H1 (cell line): ENCODE data around the gene DPYSL4. TPM values are rescaled to one million over a fixed set of nuclear protein-coding genes. Genes with fewer than 3 reads are reported as not detected.
A peak's percentile ranks its signal among the peaks of the same experiment; 100 is the strongest.

Experiments used
- CTCF ChIA-PET: fragments of 300-600 bp; sonication (Branson Sonifier 250); formaldehyde crosslinking; loops from one replicate; lab custom pipeline; 2021; ENCODE audit not compliant: partially characterized antibody; lab: Charles Lee
- POLR2A ChIA-PET: fragments of 300-600 bp; sonication (Branson Sonifier 250); formaldehyde crosslinking; loops from one replicate; lab custom pipeline; 2021; ENCODE audit warnings: inconsistent platforms; ENCODE audit not compliant: partially characterized antibody; lab: Charles Lee
- DNase-seq, 2 experiments: peaks; one replicate each; pipeline versions ENCODE4 v3.0.0 to v3.0.0-alpha.2; 2010 to 2022; ENCODE audit warnings: low spot score in 2 of 2, low read depth in 1 of 2, mixed read lengths in 1 of 2
- FAIRE-seq: peaks from 2 replicates; lab custom pipeline; 2011; peaks lifted over from hg19 to GRCh38; lab: Jason Lieb, UNC
- H2AFZ ChIP-seq: 2 replicates; pipeline ENCODE4 v1.8.1; 2012; ENCODE audit warnings: low read length, inconsistent platforms
- H2AK5ac ChIP-seq: 2 replicates; pipeline ENCODE4 v1.6.1; 2013; ENCODE audit warnings: low read depth, low read length
- H2BK120ac ChIP-seq: replicated peaks from 2 replicates; pipeline ENCODE3; 2013; ENCODE audit warnings: low read depth, low read length, inconsistent platforms
- H2BK12ac ChIP-seq: 2 replicates; pipeline ENCODE4 v1.6.1; 2013; ENCODE audit warnings: low read depth, low read length
- H2BK15ac ChIP-seq: 2 replicates; pipeline ENCODE4 v1.6.1; 2013; ENCODE audit warnings: low read length
- H2BK20ac ChIP-seq: 2 replicates; pipeline ENCODE4 v1.6.1; 2013; ENCODE audit warnings: low read length
- H2BK5ac ChIP-seq: 2 replicates; pipeline ENCODE4 v1.6.1; 2013; ENCODE audit warnings: low read depth, low read length
- H3K14ac ChIP-seq: 2 replicates; pipeline ENCODE4 v1.6.1; 2013; ENCODE audit warnings: inconsistent platforms; ENCODE audit not compliant: insufficient read length
- H3K18ac ChIP-seq: 2 replicates; pipeline ENCODE4 v1.6.1; 2013; ENCODE audit warnings: low read length; ENCODE audit errors: extremely low read depth
- H3K23ac ChIP-seq: 2 replicates; pipeline ENCODE4 v1.6.1; 2013; ENCODE audit warnings: inconsistent platforms; ENCODE audit not compliant: insufficient read length
- H3K23me2 ChIP-seq: 2 replicates; pipeline ENCODE4 v1.6.1; 2013; ENCODE audit warnings: low read depth, low read length
- H3K27ac ChIP-seq: 2 replicates; pipeline ENCODE4 v1.6.1; 2011; ENCODE audit warnings: low read depth, low read length, inconsistent platforms
- H3K27me3 ChIP-seq, 4 experiments: replicated peaks in 1 of 4; 1 replicate in 1 of 4; 2 replicates in 3 of 4; pipeline versions ENCODE4 v1.6.1 to v1.8.1; 2011 to 2013; ENCODE audit warnings: low read length in 3 of 4, mild to moderate bottlenecking in 3 of 4, inconsistent platforms in 2 of 4, mixed read lengths in 2 of 4, moderate library complexity in 1 of 4; ENCODE audit not compliant: control insufficient read depth in 3 of 4, insufficient read depth in 3 of 4; ENCODE audit errors: extremely low read depth in 1 of 4
- H3K36me3 ChIP-seq, 4 experiments: 2 replicates each; pipeline versions ENCODE4 v1.6.1 to v1.8.1; 2011 to 2013; ENCODE audit warnings: mild to moderate bottlenecking in 4 of 4, low read length in 3 of 4, moderate library complexity in 2 of 4, control low read depth in 1 of 4, inconsistent platforms in 1 of 4; ENCODE audit not compliant: insufficient read depth in 4 of 4, control insufficient read depth in 2 of 4
- H3K4ac ChIP-seq: replicated peaks from 2 replicates; pipeline ENCODE3; 2013; ENCODE audit warnings: low read length, low read depth, mixed read lengths, inconsistent platforms; ENCODE audit not compliant: insufficient read length
- H3K4me1 ChIP-seq, 4 experiments: replicated peaks in 1 of 4; 1 replicate in 1 of 4; 2 replicates in 3 of 4; pipeline versions ENCODE4 v1.6.1 to v1.8.1; 2011 to 2013; ENCODE audit warnings: low read length in 3 of 4, inconsistent platforms in 2 of 4, mixed read lengths in 1 of 4; ENCODE audit not compliant: insufficient read depth in 4 of 4, control insufficient read depth in 3 of 4
- H3K4me2 ChIP-seq, 2 experiments: 2 replicates each; pipeline versions ENCODE4 v1.6.1 to v1.8.1; 2011 to 2013; ENCODE audit warnings: low read depth in 2 of 2, low read length in 2 of 2, control low read depth in 1 of 2, inconsistent platforms in 1 of 2, mild to moderate bottlenecking in 1 of 2; ENCODE audit not compliant: insufficient read depth in 1 of 2
- H3K4me3 ChIP-seq, 4 experiments: fragments of 200-600, 300-600 bp in 1 of 4; sonication (generic), shearing (Covaris generic), sonication (Bioruptor Twin) in 1 of 4; 2 replicates each; pipeline versions ENCODE4 v1.5.1 to v1.8.1; 2011 to 2016; ENCODE audit warnings: low read length in 4 of 4, low read depth in 3 of 4, control low read depth in 2 of 4, inconsistent platforms in 2 of 4, mild to moderate bottlenecking in 2 of 4, mixed read lengths in 1 of 4, moderate library complexity in 1 of 4; ENCODE audit not compliant: insufficient read depth in 2 of 4; ENCODE audit errors: extremely low read depth in 1 of 4
- H3K56ac ChIP-seq: replicated peaks from 2 replicates; pipeline ENCODE3; 2013; ENCODE audit warnings: low read depth, mild to moderate bottlenecking, mixed read lengths, low read length, inconsistent platforms; ENCODE audit not compliant: insufficient read length
- H3K79me1 ChIP-seq: 2 replicates; pipeline ENCODE4 v1.6.1; 2013; ENCODE audit warnings: low read depth, low read length, control low read depth
- H3K79me2 ChIP-seq, 2 experiments: 2 replicates each; pipeline versions ENCODE4 v1.6.1 to v1.8.1; 2012 to 2013; ENCODE audit warnings: low read length in 2 of 2, mild to moderate bottlenecking in 2 of 2, inconsistent platforms in 1 of 2; ENCODE audit not compliant: insufficient read depth in 2 of 2, control insufficient read depth in 1 of 2
- H3K9ac ChIP-seq, 4 experiments: replicated peaks in 1 of 4; 1 replicate in 1 of 4; 2 replicates in 3 of 4; pipeline versions ENCODE4 v1.6.1 to v1.8.1; 2011 to 2013; ENCODE audit warnings: low read depth in 3 of 4, low read length in 3 of 4, control low read depth in 2 of 4, mild to moderate bottlenecking in 2 of 4, moderate library complexity in 2 of 4, inconsistent platforms in 1 of 4; ENCODE audit errors: extremely low read depth in 1 of 4
- H3K9me3 ChIP-seq, 2 experiments: 2 replicates each; pipeline versions ENCODE4 v1.6.1 to v1.8.1; 2012 to 2013; ENCODE audit warnings: mild to moderate bottlenecking in 2 of 2, moderate library complexity in 2 of 2, control low read depth in 1 of 2, inconsistent platforms in 1 of 2, low read depth in 1 of 2, low read length in 1 of 2, mixed read lengths in 1 of 2; ENCODE audit not compliant: insufficient read depth in 2 of 2
- H4K20me1 ChIP-seq, 2 experiments: replicated peaks in 1 of 2; 2 replicates each; pipeline versions ENCODE3 to v1.8.1; 2011 to 2013; ENCODE audit warnings: inconsistent platforms in 2 of 2, low read length in 2 of 2, mild to moderate bottlenecking in 1 of 2; ENCODE audit not compliant: insufficient read depth in 2 of 2, control insufficient read depth in 1 of 2
- H4K5ac ChIP-seq: 2 replicates; pipeline ENCODE4 v1.6.1; 2013; ENCODE audit warnings: low read length, low read depth, mixed read lengths, inconsistent platforms; ENCODE audit not compliant: insufficient read length
- H4K8ac ChIP-seq: 2 replicates; pipeline ENCODE4 v1.8.0; 2013; ENCODE audit warnings: mild to moderate bottlenecking, moderate library complexity, low read length, inconsistent platforms; ENCODE audit not compliant: insufficient read depth; ENCODE audit errors: extremely low read depth
- H4K91ac ChIP-seq: replicated peaks from 2 replicates; pipeline ENCODE3; 2013; ENCODE audit warnings: low read length, mixed read lengths, inconsistent platforms; ENCODE audit not compliant: insufficient read length
- ATF3 ChIP-seq: IDR thresholded peaks from 2 replicates; pipeline ENCODE4 v1.6.1; 2011; ENCODE audit warnings: low read depth, mild to moderate bottlenecking, low read length; ENCODE audit not compliant: insufficient read depth
- CEBPB ChIP-seq: IDR thresholded peaks from 2 replicates; pipeline ENCODE4 v1.6.1; 2012; ENCODE audit warnings: low read depth, low read length
- KDM1A ChIP-seq: fragments of 200-600, 300-600 bp; sonication (generic); IDR thresholded peaks from 2 replicates; pipeline ENCODE4 v1.7.1; 2016; ENCODE audit warnings: mild to moderate bottlenecking, low read length, borderline replicate concordance
- KDM5A ChIP-seq: fragments of 200-600 bp; IDR thresholded peaks from 2 replicates; pipeline ENCODE4 v1.7.1; 2012; ENCODE audit warnings: mild to moderate bottlenecking, low read length, inconsistent platforms, mixed read lengths
- MAX ChIP-seq: IDR thresholded peaks from 2 replicates; pipeline ENCODE4 v1.6.1; 2012; ENCODE audit warnings: inconsistent platforms
- NRF1 ChIP-seq: IDR thresholded peaks from 2 replicates; pipeline ENCODE4 v1.6.1; 2011; ENCODE audit warnings: mild to moderate bottlenecking, low read depth, low read length, improper control_type of control experiment
- SIN3A ChIP-seq, 2 experiments: IDR thresholded peaks in 1 of 2; conservative IDR thresholded peaks in 1 of 2; 2 replicates each; pipeline ENCODE4 v1.6.1; 2011 to 2012; ENCODE audit warnings: low read length in 2 of 2, improper control_type of control experiment in 1 of 2, low read depth in 1 of 2, mild to moderate bottlenecking in 1 of 2
- TCF12 ChIP-seq: IDR thresholded peaks from 2 replicates; pipeline ENCODE4 v1.6.1; 2011; ENCODE audit warnings: low read depth, mild to moderate bottlenecking, low read length
- WGBS, 2 experiments: shearing (Covaris generic) in 1 of 2; methylation state at CpG; one replicate each; pipeline versions ENCODE4 v1.1.6 to v1.1.7; 2013 to 2015; ENCODE audit warnings: low lambda C conversion rate in 2 of 2, mixed read lengths in 2 of 2, inconsistent platforms in 1 of 2, low coverage in 1 of 2, missing lambda C conversion rate in 1 of 2; ENCODE audit not compliant: insufficient replicate concordance in 2 of 2, insufficient coverage in 1 of 2, insufficient read length in 1 of 2; ENCODE audit errors: extremely low coverage in 1 of 2, missing lambda C conversion rate in 1 of 2; 5-methylcytosine and 5-hydroxymethylcytosine counted together
- polyA plus RNA-seq, 7 experiments: library from polyadenylated mRNA; depleted of rRNA in 3 of 7; stranded (reverse) in 5 of 7; unstranded in 2 of 7; fragments of >200 nt in 5 of 7; fragments of 200-250 nt in 2 of 7; gene quantifications; 1 replicate in 5 of 7; 2 replicates in 1 of 7; 4 replicates in 1 of 7; pipeline versions ENCODE4 v1.2.1 to v1.2.3, GENCODE V29; 2011 to 2013; ENCODE audit warnings: missing spikeins in 2 of 7, mixed read lengths in 2 of 7
- total RNA-seq: library from RNA; stranded (reverse); fragmentation: NEBNext Ultra II Directional; extraction: Animal tissue kit (Norgen Biotek cat#: 25700); gene quantifications from 2 replicates; pipeline ENCODE4 v1.2.1, GENCODE V29; 2021
- TF ChIP-seq, protein P1 (sequence below): IDR thresholded peaks from 2 replicates; pipeline ENCODE4 v1.6.1; 2012; ENCODE audit warnings: low read length, inconsistent platforms

DPYSL4 gene
- total and polyA plus RNA-seq, 2 of the 8 experiments (the other 6 are each of a cell fraction or from before 2014, with no cell fraction given): 12.9 to 15.2 TPM

GRCh38 chr10:132141526-132142395, 45.0 kb upstream of the DPYSL4 start:
- H3K4ac ChIP-seq: no peak overlapping the region
- no peak overlapping the region for H4K5ac ChIP-seq
- H3K14ac ChIP-seq: no peak overlapping the region
- H3K9me3 ChIP-seq: no peaks in the 10 kb centered on the region
- no peak overlapping the region; the same call in 1 of the 2 replicates for H3K27ac ChIP-seq
- FAIRE-seq: no peak
- no peak overlapping the region for H4K8ac ChIP-seq
- H2AFZ ChIP-seq: no peak overlapping the region
- peaks cover 0 to 9% (median 2%) of the 10 kb centered on the region in 4 experiments; a peak in 2 of 7 replicates for H3K4me1 ChIP-seq
- no peaks in the 10 kb centered on the region for H3K27me3 ChIP-seq
- H4K20me1 ChIP-seq: peaks cover 0 to 5% of the 10 kb centered on the region in 2 experiments
- no peak overlapping the region for H3K4me2 ChIP-seq
- H2BK12ac ChIP-seq: peak overlapping the region; percentile 87; the same call in 1 of the 2 replicates
- ChIA-PET POLR2A (no interaction called here), CTCF (interaction anchor here (0.6 to 6.6 kb wide), 34 partner anchors 11 to 753 kb away, joined by 3 to 59 read pairs (median 4); partner anchors contain the start of gene JAKMIP3)
- peaks cover 6% of the 10 kb centered on the region; the same call in 1 of the 2 replicates for H3K23me2 ChIP-seq
- H3K23ac ChIP-seq: no peak overlapping the region
- peak overlapping the region; percentile 74 for H4K91ac ChIP-seq
- DNase-seq: no peak
- no peak overlapping the region; the same call in 1 of the 2 replicates for H2BK5ac ChIP-seq
- no peak overlapping the region for H2BK20ac ChIP-seq
- H3K9ac ChIP-seq: no peak overlapping the region
- no peaks in the 10 kb centered on the region for H3K36me3 ChIP-seq
- no peaks in the 10 kb centered on the region for H3K79me2 ChIP-seq
- H3K18ac ChIP-seq: no peak overlapping the region
- H2AK5ac ChIP-seq: no peak overlapping the region
- 93% methylated on average over 25 of the region's 32 CpGs; no CpG with 5 or more reads in 1 of the 2 experiments for WGBS, 2 experiments
- H3K56ac ChIP-seq: no peak overlapping the region
- H3K79me1 ChIP-seq: no peaks in the 10 kb centered on the region; the same call in none of the 2 replicates
- peak overlapping the region; percentile 65; the same call in 1 of the 2 replicates for H2BK15ac ChIP-seq
- no peak overlapping the region for H2BK120ac ChIP-seq
- no peak overlapping the region for H3K4me3 ChIP-seq
- TF ChIP-seq KDM5A: no peak
- TF ChIP-seq ATF3: no peak
- no peak for TF ChIP-seq MAX
- no peak for TF ChIP-seq TCF12
- no peak for TF ChIP-seq SIN3A (conservative IDR thresholded peaks at IDR 0.05 in 1 of 2, IDR thresholded peaks at IDR 0.05 in 1 of 2; ENCODE audit: low read depth in 1 of 2, low read length in 2 of 2)
- no peak for TF ChIP-seq NRF1
- TF ChIP-seq KDM1A: no peak
- TF ChIP-seq CEBPB: no peak
- TF ChIP-seq, protein P1, sequence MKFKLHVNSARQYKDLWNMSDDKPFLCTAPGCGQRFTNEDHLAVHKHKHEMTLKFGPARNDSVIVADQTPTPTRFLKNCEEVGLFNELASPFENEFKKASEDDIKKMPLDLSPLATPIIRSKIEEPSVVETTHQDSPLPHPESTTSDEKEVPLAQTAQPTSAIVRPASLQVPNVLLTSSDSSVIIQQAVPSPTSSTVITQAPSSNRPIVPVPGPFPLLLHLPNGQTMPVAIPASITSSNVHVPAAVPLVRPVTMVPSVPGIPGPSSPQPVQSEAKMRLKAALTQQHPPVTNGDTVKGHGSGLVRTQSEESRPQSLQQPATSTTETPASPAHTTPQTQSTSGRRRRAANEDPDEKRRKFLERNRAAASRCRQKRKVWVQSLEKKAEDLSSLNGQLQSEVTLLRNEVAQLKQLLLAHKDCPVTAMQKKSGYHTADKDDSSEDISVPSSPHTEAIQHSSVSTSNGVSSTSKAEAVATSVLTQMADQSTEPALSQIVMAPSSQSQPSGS: no peak
